H9 (cell line): Measurements from ENCODE around the gene DNAJC30. TPM values are rescaled to one million over a fixed set of nuclear protein-coding genes. Genes with fewer than 3 reads are reported as not detected.

ENCODE experiments used
- DNase-seq: peaks from one replicate; pipeline ENCODE4 v3.0.0-alpha.2; 2017
- H2AFZ ChIP-seq: one replicate; pipeline ENCODE4 v1.6.1; 2013; ENCODE audit warnings: mild to moderate bottlenecking, low read length, control low read depth, moderate library complexity
- H2AK5ac ChIP-seq: 2 replicates; pipeline ENCODE4 v1.6.1; 2013; ENCODE audit warnings: low read length, control low read depth, mixed read lengths; ENCODE audit not compliant: insufficient read length
- H2BK120ac ChIP-seq: one replicate; pipeline ENCODE4 v1.6.1; 2013; ENCODE audit warnings: low read depth, mild to moderate bottlenecking, low read length, control low read depth, inconsistent platforms; ENCODE audit not compliant: poor library complexity, severe bottlenecking
- H2BK12ac ChIP-seq: 2 replicates; pipeline ENCODE4 v1.6.1; 2013; ENCODE audit warnings: low read length, control low read depth, mixed read lengths, low read depth; ENCODE audit not compliant: insufficient read length
- H2BK15ac ChIP-seq: 2 replicates; pipeline ENCODE4 v1.6.1; 2013; ENCODE audit warnings: low read depth, low read length, control low read depth
- H2BK20ac ChIP-seq: one replicate; pipeline ENCODE4 v1.6.1; 2013; ENCODE audit warnings: low read depth, mild to moderate bottlenecking, low read length, control low read depth, inconsistent platforms; ENCODE audit not compliant: poor library complexity, severe bottlenecking
- H2BK5ac ChIP-seq: 2 replicates; pipeline ENCODE4 v1.6.1; 2013; ENCODE audit warnings: low read length, control low read depth, mixed read lengths; ENCODE audit not compliant: insufficient read length
- H3K14ac ChIP-seq: 2 replicates; pipeline ENCODE4 v1.6.1; 2013; ENCODE audit warnings: low read length, control low read depth; ENCODE audit not compliant: insufficient read depth
- H3K18ac ChIP-seq: 2 replicates; pipeline ENCODE4 v1.6.1; 2013; ENCODE audit warnings: low read depth, mild to moderate bottlenecking, mixed read lengths, low read length, control low read depth; ENCODE audit not compliant: insufficient read length
- H3K23ac ChIP-seq: 2 replicates; pipeline ENCODE4 v1.6.1; 2013; ENCODE audit warnings: low read length, control low read depth, mixed read lengths, low read depth; ENCODE audit not compliant: insufficient read length
- H3K23me2 ChIP-seq: 2 replicates; pipeline ENCODE4 v1.6.1; 2013; ENCODE audit warnings: low read depth, mild to moderate bottlenecking, mixed read lengths, low read length, control low read depth; ENCODE audit not compliant: insufficient read length, poor library complexity, severe bottlenecking
- H3K27ac ChIP-seq: 2 replicates; pipeline ENCODE4 v1.5.1; 2013; ENCODE audit warnings: low read length, control low read depth, mixed read lengths, low read depth; ENCODE audit not compliant: insufficient read length
- H3K27me3 ChIP-seq: 2 replicates; pipeline ENCODE4 v1.6.1; 2013; ENCODE audit warnings: low read length, control low read depth, inconsistent platforms; ENCODE audit not compliant: insufficient read depth
- H3K4ac ChIP-seq: 2 replicates; pipeline ENCODE4 v1.6.1; 2013; ENCODE audit warnings: low read depth, mild to moderate bottlenecking, control low read depth, inconsistent platforms, low read length, moderate library complexity
- H3K4me1 ChIP-seq: 2 replicates; pipeline ENCODE4 v1.6.1; 2013; ENCODE audit warnings: low read length, control low read depth, inconsistent platforms; ENCODE audit not compliant: insufficient read depth
- H3K4me2 ChIP-seq: 2 replicates; pipeline ENCODE4 v1.6.1; 2013; ENCODE audit warnings: low read length, control low read depth, mixed read lengths; ENCODE audit not compliant: insufficient read length, insufficient read depth
- H3K56ac ChIP-seq: 2 replicates; pipeline ENCODE4 v1.6.1; 2013; ENCODE audit warnings: low read depth, mild to moderate bottlenecking, mixed read lengths, low read length, control low read depth; ENCODE audit not compliant: insufficient read length
- H3K79me1 ChIP-seq: 2 replicates; pipeline ENCODE4 v1.6.1; 2013; ENCODE audit warnings: low read depth, mild to moderate bottlenecking, moderate library complexity, low read length, control low read depth, inconsistent platforms; ENCODE audit not compliant: insufficient read depth, poor library complexity, severe bottlenecking
- H3K79me2 ChIP-seq: 2 replicates; pipeline ENCODE4 v1.6.1; 2013; ENCODE audit warnings: low read length, control low read depth, inconsistent platforms; ENCODE audit not compliant: insufficient read depth
- H3K9ac ChIP-seq: 2 replicates; pipeline ENCODE4 v1.6.1; 2013; ENCODE audit warnings: low read length, control low read depth, mixed read lengths; ENCODE audit not compliant: insufficient read length; ENCODE audit errors: extremely low read depth
- H3K9me3 ChIP-seq: one replicate; pipeline ENCODE4 v1.6.1; 2013; ENCODE audit warnings: low read depth, low read length, inconsistent platforms; ENCODE audit not compliant: control insufficient read depth
- H3T11ph ChIP-seq: one replicate; pipeline ENCODE4 v1.6.1; 2013; ENCODE audit warnings: mild to moderate bottlenecking, low read length, control low read depth, inconsistent platforms
- H4K20me1 ChIP-seq: one replicate; pipeline ENCODE4 v1.6.1; 2013; ENCODE audit not compliant: control insufficient read depth, insufficient read length, insufficient read depth
- H4K5ac ChIP-seq: 2 replicates; pipeline ENCODE4 v1.6.1; 2013; ENCODE audit warnings: low read depth, mild to moderate bottlenecking, mixed read lengths, low read length, control low read depth; ENCODE audit not compliant: insufficient read length
- H4K8ac ChIP-seq: replicated peaks from 2 replicates; pipeline ENCODE4 v1.6.1; 2013; ENCODE audit warnings: low read length, control low read depth, mixed read lengths, low read depth; ENCODE audit not compliant: insufficient read length
- H4K91ac ChIP-seq: 2 replicates; pipeline ENCODE4 v1.6.1; 2013; ENCODE audit warnings: low read depth, mild to moderate bottlenecking, moderate library complexity, mixed read lengths, low read length, control low read depth; ENCODE audit not compliant: insufficient read length
- H3K27ac Mint-ChIP-seq, 3 experiments: 2 replicates in 2 of 3; 3 replicates in 1 of 3; pipeline ENCODE4 v1.8.0; 2020 to 2021; ENCODE audit warnings: mixed read lengths in 3 of 3, mild to moderate bottlenecking in 1 of 3, moderate library complexity in 1 of 3
- H3K27me3 Mint-ChIP-seq: 2 replicates; pipeline ENCODE4 v1.8.0; 2021; ENCODE audit warnings: low read depth, mild to moderate bottlenecking, moderate library complexity, mixed read lengths
- H3K36me3 Mint-ChIP-seq, 3 experiments: 2 replicates in 2 of 3; 3 replicates in 1 of 3; pipeline ENCODE4 v1.8.0; 2020 to 2021; ENCODE audit warnings: low read depth in 3 of 3, mixed read lengths in 3 of 3; ENCODE audit not compliant: insufficient read depth in 1 of 3
- H3K4me1 Mint-ChIP-seq, 2 experiments: 2 replicates each; pipeline ENCODE4 v1.8.0; 2020; ENCODE audit warnings: mixed read lengths in 2 of 2
- H3K4me3 Mint-ChIP-seq, 2 experiments: 2 replicates in 1 of 2; 3 replicates in 1 of 2; pipeline ENCODE4 v1.8.0; 2020 to 2021; ENCODE audit warnings: mild to moderate bottlenecking in 2 of 2, mixed read lengths in 2 of 2, moderate library complexity in 1 of 2
- H3K9me3 Mint-ChIP-seq, 2 experiments: 2 replicates in 1 of 2; 3 replicates in 1 of 2; pipeline ENCODE4 v1.8.0; 2020; ENCODE audit warnings: mild to moderate bottlenecking in 2 of 2, mixed read lengths in 2 of 2, moderate library complexity in 1 of 2
- WGBS: extraction: QIAGEN DNeasy Blood & Tissue Kit; methylation state at CpG from one replicate; pipeline ENCODE4 v1.1.7; 2013; ENCODE audit warnings: missing lambda C conversion rate, low lambda C conversion rate, mixed read lengths; ENCODE audit not compliant: insufficient read length; ENCODE audit errors: extremely low coverage; 5-methylcytosine and 5-hydroxymethylcytosine counted together
- total RNA-seq: library from RNA; stranded (reverse); gene quantifications from 2 replicates; pipeline ENCODE4 v1.2.1, GENCODE V29; 2021
- TF ChIP-seq, protein P1 (sequence below): fragments of 200-600 bp; sonication (generic); conservative IDR thresholded peaks from 3 replicates; pipeline ENCODE4 v1.8.0; 2021; ENCODE audit warnings: antibody characterized with exemption, mild to moderate bottlenecking

DNAJC30 gene
- total RNA-seq, 1 experiment from 2014 or later, result 8.1 TPM

DNA sequence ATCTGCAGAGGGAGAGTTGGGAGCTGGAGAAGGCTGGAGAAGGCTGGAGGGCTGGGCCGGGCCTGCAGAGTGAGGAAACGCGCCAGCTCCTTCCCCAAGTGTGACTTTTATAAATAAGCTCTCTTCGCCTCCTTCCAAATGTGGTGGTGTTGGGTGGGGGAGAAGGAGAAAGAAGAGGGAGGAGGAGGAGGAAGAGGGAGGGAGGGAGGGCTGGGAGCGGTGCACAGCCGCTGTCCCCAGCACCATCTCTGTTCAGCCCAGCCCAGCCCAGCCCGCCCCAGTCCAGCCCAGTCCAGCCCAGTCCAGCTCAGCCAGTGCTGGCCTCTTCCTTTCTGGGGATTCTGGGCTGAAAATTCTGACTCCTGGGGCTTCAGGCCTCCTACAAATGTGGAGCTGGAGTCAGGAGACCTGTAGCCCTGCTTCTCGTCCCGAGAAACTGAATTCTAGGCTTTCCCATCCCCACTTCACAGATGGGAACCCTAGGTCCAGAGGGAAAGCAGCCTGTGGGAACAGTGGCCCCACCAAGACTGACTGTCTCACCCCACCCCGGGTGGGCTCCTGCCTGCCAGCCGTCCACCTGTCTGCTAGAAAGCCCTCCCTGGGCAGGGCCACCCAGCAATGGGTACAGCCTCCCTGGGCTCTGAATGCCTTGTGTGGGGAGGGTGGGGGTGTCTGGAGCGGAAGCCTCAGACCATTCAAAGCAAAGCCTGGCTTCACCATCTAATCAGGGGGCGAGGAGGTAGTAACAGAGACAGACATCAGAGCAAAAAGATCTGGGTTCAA is 34.0 kb upstream of the DNAJC30 start:
- no peak overlapping the region for H3K27ac Mint-ChIP-seq
- no peak overlapping the region for H3K4me2 ChIP-seq

More for the DNA sequence above, 34.0 kb upstream of the DNAJC30 start:
- H3K4me1 ChIP-seq, result no peaks in the 10 kb centered on the region
- H4K8ac ChIP-seq, result no peak overlapping the region
- H3K23ac ChIP-seq, result no peak overlapping the region
- H4K20me1 ChIP-seq, result no peaks in the 10 kb centered on the region
- peaks cover 3% of the 10 kb centered on the region; the same call in 1 of the 2 replicates for H3K27me3 ChIP-seq
- H2BK12ac ChIP-seq, result no peak overlapping the region
- peak overlapping the region; percentile 25 to 66; a peak in 1 of 5 replicates for H3K4me3 Mint-ChIP-seq
- no CpG with 5 or more reads among the region's 13 CpGs for WGBS
- H2AFZ ChIP-seq, result no peak overlapping the region
- no peak overlapping the region for H3K4ac ChIP-seq
- H2BK15ac ChIP-seq, result no peak overlapping the region
- no peak overlapping the region for H4K91ac ChIP-seq
- no peak for DNase-seq
- TF ChIP-seq, protein P1, sequence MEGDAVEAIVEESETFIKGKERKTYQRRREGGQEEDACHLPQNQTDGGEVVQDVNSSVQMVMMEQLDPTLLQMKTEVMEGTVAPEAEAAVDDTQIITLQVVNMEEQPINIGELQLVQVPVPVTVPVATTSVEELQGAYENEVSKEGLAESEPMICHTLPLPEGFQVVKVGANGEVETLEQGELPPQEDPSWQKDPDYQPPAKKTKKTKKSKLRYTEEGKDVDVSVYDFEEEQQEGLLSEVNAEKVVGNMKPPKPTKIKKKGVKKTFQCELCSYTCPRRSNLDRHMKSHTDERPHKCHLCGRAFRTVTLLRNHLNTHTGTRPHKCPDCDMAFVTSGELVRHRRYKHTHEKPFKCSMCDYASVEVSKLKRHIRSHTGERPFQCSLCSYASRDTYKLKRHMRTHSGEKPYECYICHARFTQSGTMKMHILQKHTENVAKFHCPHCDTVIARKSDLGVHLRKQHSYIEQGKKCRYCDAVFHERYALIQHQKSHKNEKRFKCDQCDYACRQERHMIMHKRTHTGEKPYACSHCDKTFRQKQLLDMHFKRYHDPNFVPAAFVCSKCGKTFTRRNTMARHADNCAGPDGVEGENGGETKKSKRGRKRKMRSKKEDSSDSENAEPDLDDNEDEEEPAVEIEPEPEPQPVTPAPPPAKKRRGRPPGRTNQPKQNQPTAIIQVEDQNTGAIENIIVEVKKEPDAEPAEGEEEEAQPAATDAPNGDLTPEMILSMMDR, result no peak
- H3K9me3 Mint-ChIP-seq, result no peaks in the 10 kb centered on the region; a peak in 1 of 5 replicates
- H3K23me2 ChIP-seq, result peaks cover 9% of the 10 kb centered on the region
- no peak overlapping the region for H2AK5ac ChIP-seq
- H2BK5ac ChIP-seq, result no peak overlapping the region
- H3K27me3 Mint-ChIP-seq, result peaks cover 37% of the 10 kb centered on the region
- H3K27ac ChIP-seq, result no peak overlapping the region
- H2BK120ac ChIP-seq, result no peak overlapping the region
- H3K56ac ChIP-seq, result no peak overlapping the region
- no peaks in the 10 kb centered on the region for H3K9me3 ChIP-seq
- peaks cover 0 to 2% (median 0%) of the 10 kb centered on the region in 3 experiments; a peak in 2 of 7 replicates for H3K36me3 Mint-ChIP-seq
- no peak overlapping the region for H3T11ph ChIP-seq
- no peak overlapping the region for H3K9ac ChIP-seq
- H2BK20ac ChIP-seq, result no peak overlapping the region
- H3K18ac ChIP-seq, result no peak overlapping the region
- H3K79me2 ChIP-seq, result no peaks in the 10 kb centered on the region
- H4K5ac ChIP-seq, result no peak overlapping the region
- H3K4me1 Mint-ChIP-seq, result peaks cover 0 to 7% of the 10 kb centered on the region in 2 experiments; a peak in 2 of 4 replicates
- no peak overlapping the region for H3K14ac ChIP-seq
- H3K79me1 ChIP-seq, result no peaks in the 10 kb centered on the region
